ENCODE results near the gene EML2.

The EML2 gene

DNA sequence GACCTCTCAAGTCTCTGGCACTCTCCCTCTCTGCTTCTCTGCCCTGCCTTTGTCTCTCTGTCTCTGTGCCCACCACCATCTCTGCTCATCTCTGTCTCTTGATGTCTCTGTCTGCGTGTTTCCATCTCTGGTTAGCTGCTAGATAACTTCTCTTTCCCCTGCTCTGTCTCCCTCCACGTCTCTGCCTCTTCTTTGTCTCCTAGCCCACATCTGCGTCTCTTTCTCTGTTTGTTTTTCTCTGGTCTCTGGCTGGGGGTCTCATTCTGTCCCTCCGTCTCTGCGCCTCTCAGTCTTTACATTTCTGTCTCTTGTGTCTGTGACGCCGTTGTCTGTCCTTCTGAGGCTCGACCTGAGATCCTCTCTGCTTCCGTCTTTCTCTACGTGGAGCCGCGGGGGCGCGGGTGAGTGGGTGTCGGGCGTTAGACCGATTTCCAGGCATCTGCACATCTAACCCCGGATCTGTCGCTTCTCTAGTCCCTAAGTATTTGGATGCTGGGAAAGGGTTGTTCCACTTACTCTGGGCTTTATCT, 29.2 kb upstream of the EML2 start (continued):
- TF ChIP-seq, protein P1, sequence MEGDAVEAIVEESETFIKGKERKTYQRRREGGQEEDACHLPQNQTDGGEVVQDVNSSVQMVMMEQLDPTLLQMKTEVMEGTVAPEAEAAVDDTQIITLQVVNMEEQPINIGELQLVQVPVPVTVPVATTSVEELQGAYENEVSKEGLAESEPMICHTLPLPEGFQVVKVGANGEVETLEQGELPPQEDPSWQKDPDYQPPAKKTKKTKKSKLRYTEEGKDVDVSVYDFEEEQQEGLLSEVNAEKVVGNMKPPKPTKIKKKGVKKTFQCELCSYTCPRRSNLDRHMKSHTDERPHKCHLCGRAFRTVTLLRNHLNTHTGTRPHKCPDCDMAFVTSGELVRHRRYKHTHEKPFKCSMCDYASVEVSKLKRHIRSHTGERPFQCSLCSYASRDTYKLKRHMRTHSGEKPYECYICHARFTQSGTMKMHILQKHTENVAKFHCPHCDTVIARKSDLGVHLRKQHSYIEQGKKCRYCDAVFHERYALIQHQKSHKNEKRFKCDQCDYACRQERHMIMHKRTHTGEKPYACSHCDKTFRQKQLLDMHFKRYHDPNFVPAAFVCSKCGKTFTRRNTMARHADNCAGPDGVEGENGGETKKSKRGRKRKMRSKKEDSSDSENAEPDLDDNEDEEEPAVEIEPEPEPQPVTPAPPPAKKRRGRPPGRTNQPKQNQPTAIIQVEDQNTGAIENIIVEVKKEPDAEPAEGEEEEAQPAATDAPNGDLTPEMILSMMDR (tag by site-specific recombination; IDR thresholded peaks at IDR 0.05) = 0 out of 2 replicates have a peak, but pooled peaks have one; percentile 7
- TF ChIP-seq ZNF248 (tag by site-specific recombination; IDR thresholded peaks at IDR 0.05) (no peak), ZBTB17 (tag by site-specific recombination; IDR thresholded peaks at IDR 0.05) (peak; percentile 89), ZNF16 (tag by site-specific recombination; IDR thresholded peaks at IDR 0.05; ENCODE audit: low read depth) (no peak), MYNN (tag by site-specific recombination; IDR thresholded peaks at IDR 0.05; ENCODE audit: borderline replicate concordance) (no peak), ZNF707 (tag by site-specific recombination; IDR thresholded peaks at IDR 0.05) (no peak), ZNF37A (tag by site-specific recombination; IDR thresholded peaks at IDR 0.05) (no peak), TRIM28 (IDR thresholded peaks at IDR 0.05; ENCODE audit: borderline replicate concordance, low read length) (no peak), ZNF596 (tag by site-specific recombination; IDR thresholded peaks at IDR 0.05) (no peak), ZNF560 (tag by site-specific recombination; IDR thresholded peaks at IDR 0.05; ENCODE audit: borderline replicate concordance) (no peak), ZNF792 (tag by site-specific recombination; IDR thresholded peaks at IDR 0.05) (no peak), ZNF433 (tag by site-specific recombination; IDR thresholded peaks at IDR 0.05; ENCODE audit: low read depth) (no peak), FEZF1 (tag by site-specific recombination; IDR thresholded peaks at IDR 0.05) (no peak; the same call in 1 of the 2 replicates), ZNF391 (tag by site-specific recombination; IDR thresholded peaks at IDR 0.05; ENCODE audit: borderline replicate concordance, low read depth) (peak; percentile 59; the same call in 1 of the 2 replicates), ZNF843 (tag by site-specific recombination; IDR thresholded peaks at IDR 0.05) (no peak), OSR2 (tag by site-specific recombination; IDR thresholded peaks at IDR 0.05) (no peak), ZNF571 (tag by site-specific recombination; IDR thresholded peaks at IDR 0.05) (no peak), RBAK (tag by site-specific recombination; IDR thresholded peaks at IDR 0.05) (no peak), ZFP69B (tag by site-specific recombination; IDR thresholded peaks at IDR 0.05) (peak; percentile 22; the same call in 1 of the 2 replicates), ZEB2 (tag by site-specific recombination; IDR thresholded peaks at IDR 0.05) (no peak)
- TF ChIP-seq, protein P2, sequence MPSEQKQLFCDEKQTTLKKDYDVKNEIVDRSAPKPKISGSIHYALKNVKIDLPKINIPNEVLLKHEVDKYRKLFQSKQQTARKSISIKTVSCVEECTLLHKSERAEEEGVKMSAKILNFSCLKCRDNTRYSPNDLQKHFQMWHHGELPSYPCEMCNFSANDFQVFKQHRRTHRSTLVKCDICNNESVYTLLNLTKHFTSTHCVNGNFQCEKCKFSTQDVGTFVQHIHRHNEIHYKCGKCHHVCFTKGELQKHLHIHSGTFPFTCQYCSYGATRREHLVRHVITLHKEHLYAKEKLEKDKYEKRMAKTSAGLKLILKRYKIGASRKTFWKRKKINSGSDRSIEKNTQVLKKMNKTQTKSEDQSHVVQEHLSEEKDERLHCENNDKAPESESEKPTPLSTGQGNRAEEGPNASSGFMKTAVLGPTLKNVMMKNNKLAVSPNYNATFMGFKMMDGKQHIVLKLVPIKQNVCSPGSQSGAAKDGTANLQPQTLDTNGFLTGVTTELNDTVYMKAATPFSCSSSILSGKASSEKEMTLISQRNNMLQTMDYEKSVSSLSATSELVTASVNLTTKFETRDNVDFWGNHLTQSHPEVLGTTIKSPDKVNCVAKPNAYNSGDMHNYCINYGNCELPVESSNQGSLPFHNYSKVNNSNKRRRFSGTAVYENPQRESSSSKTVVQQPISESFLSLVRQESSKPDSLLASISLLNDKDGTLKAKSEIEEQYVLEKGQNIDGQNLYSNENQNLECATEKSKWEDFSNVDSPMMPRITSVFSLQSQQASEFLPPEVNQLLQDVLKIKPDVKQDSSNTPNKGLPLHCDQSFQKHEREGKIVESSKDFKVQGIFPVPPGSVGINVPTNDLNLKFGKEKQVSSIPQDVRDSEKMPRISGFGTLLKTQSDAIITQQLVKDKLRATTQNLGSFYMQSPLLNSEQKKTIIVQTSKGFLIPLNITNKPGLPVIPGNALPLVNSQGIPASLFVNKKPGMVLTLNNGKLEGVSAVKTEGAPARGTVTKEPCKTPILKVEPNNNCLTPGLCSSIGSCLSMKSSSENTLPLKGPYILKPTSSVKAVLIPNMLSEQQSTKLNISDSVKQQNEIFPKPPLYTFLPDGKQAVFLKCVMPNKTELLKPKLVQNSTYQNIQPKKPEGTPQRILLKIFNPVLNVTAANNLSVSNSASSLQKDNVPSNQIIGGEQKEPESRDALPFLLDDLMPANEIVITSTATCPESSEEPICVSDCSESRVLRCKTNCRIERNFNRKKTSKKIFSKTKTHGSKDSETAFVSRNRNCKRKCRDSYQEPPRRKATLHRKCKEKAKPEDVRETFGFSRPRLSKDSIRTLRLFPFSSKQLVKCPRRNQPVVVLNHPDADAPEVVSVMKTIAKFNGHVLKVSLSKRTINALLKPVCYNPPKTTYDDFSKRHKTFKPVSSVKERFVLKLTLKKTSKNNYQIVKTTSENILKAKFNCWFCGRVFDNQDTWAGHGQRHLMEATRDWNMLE (tag by site-specific recombination; conservative IDR thresholded peaks at IDR 0.05; ENCODE audit: low read depth) = no peak
- TF ChIP-seq, protein P3, sequence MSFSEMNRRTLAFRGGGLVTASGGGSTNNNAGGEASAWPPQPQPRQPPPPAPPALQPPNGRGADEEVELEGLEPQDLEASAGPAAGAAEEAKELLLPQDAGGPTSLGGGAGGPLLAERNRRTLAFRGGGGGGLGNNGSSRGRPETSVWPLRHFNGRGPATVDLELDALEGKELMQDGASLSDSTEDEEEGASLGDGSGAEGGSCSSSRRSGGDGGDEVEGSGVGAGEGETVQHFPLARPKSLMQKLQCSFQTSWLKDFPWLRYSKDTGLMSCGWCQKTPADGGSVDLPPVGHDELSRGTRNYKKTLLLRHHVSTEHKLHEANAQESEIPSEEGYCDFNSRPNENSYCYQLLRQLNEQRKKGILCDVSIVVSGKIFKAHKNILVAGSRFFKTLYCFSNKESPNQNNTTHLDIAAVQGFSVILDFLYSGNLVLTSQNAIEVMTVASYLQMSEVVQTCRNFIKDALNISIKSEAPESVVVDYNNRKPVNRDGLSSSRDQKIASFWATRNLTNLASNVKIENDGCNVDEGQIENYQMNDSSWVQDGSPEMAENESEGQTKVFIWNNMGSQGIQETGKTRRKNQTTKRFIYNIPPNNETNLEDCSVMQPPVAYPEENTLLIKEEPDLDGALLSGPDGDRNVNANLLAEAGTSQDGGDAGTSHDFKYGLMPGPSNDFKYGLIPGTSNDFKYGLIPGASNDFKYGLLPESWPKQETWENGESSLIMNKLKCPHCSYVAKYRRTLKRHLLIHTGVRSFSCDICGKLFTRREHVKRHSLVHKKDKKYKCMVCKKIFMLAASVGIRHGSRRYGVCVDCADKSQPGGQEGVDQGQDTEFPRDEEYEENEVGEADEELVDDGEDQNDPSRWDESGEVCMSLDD (tag by site-specific recombination; IDR thresholded peaks at IDR 0.05) = peak; percentile 36
- TF ChIP-seq, protein P4, sequence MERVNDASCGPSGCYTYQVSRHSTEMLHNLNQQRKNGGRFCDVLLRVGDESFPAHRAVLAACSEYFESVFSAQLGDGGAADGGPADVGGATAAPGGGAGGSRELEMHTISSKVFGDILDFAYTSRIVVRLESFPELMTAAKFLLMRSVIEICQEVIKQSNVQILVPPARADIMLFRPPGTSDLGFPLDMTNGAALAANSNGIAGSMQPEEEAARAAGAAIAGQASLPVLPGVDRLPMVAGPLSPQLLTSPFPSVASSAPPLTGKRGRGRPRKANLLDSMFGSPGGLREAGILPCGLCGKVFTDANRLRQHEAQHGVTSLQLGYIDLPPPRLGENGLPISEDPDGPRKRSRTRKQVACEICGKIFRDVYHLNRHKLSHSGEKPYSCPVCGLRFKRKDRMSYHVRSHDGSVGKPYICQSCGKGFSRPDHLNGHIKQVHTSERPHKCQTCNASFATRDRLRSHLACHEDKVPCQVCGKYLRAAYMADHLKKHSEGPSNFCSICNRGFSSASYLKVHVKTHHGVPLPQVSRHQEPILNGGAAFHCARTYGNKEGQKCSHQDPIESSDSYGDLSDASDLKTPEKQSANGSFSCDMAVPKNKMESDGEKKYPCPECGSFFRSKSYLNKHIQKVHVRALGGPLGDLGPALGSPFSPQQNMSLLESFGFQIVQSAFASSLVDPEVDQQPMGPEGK (tag by site-specific recombination; IDR thresholded peaks at IDR 0.05) = peak; percentile 40; the same call in 1 of the 2 replicates
- TF ChIP-seq, protein P5, sequence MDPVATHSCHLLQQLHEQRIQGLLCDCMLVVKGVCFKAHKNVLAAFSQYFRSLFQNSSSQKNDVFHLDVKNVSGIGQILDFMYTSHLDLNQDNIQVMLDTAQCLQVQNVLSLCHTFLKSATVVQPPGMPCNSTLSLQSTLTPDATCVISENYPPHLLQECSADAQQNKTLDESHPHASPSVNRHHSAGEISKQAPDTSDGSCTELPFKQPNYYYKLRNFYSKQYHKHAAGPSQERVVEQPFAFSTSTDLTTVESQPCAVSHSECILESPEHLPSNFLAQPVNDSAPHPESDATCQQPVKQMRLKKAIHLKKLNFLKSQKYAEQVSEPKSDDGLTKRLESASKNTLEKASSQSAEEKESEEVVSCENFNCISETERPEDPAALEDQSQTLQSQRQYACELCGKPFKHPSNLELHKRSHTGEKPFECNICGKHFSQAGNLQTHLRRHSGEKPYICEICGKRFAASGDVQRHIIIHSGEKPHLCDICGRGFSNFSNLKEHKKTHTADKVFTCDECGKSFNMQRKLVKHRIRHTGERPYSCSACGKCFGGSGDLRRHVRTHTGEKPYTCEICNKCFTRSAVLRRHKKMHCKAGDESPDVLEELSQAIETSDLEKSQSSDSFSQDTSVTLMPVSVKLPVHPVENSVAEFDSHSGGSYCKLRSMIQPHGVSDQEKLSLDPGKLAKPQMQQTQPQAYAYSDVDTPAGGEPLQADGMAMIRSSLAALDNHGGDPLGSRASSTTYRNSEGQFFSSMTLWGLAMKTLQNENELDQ (tag by site-specific recombination; IDR thresholded peaks at IDR 0.05; ENCODE audit: low read depth) = no peak
- TF ChIP-seq, protein P6, sequence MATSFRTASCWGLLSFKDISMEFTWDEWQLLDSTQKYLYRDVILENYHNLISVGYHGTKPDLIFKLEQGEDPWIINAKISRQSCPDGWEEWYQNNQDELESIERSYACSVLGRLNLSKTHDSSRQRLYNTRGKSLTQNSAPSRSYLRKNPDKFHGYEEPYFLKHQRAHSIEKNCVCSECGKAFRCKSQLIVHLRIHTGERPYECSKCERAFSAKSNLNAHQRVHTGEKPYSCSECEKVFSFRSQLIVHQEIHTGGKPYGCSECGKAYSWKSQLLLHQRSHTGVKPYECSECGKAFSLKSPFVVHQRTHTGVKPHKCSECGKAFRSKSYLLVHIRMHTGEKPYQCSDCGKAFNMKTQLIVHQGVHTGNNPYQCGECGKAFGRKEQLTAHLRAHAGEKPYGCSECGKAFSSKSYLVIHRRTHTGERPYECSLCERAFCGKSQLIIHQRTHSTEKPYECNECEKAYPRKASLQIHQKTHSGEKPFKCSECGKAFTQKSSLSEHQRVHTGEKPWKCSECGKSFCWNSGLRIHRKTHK (tag by site-specific recombination; IDR thresholded peaks at IDR 0.05) = no peak
